ENCODE results near the gene GLI3.

GRCh38 chr7:42027521-42027920 lies 209.5 kb downstream of the GLI3 start:
- TF ChIP-seq CTCF (IDR thresholded peaks at IDR 0.05) = no peak
- no peak for TF ChIP-seq EZH2 (IDR thresholded peaks at IDR 0.05)
- TF ChIP-seq EZH2phosphoT487 (IDR thresholded peaks at IDR 0.05) = no peak

Measured in neural progenitor cell (in vitro differentiated cells).